Right lobe of liver (tissue), 4 donors: ENCODE measurements around the gene AAK1.

Experiments
- CTCF ChIP-seq, 4 donors: fragments of 200-600 bp in 3 of 4; fragments of 450-650 bp in 1 of 4; IDR thresholded peaks; one replicate each; pipeline versions ENCODE4 v1.5.1 to v1.8.0; 2016 to 2022; ENCODE audit warnings: antibody characterized with exemption in 4 of 4, mild to moderate bottlenecking in 2 of 4
- POLR2A ChIP-seq: fragments of 450-650 bp; IDR thresholded peaks from one replicate; pipeline ENCODE4 v1.6.1; 2017; ENCODE audit warnings: antibody characterized with exemption, mild to moderate bottlenecking
- donor health status: DM: no; HTN: no; CAD: no.
- donor health status: DM: no; HTN: no; CAD: no.
- donor health status: DM: no; HTN: yes; CAD: no.

- TF ChIP-seq CTCF (IDR thresholded peaks at IDR 0.05): no peak
- no peak for TF ChIP-seq POLR2A
Measured at GRCh38 chr2:69517410-69517809, 126.1 kb downstream of the AAK1 start.
